ENCODE measurements around the gene TBPL1.

DNA sequence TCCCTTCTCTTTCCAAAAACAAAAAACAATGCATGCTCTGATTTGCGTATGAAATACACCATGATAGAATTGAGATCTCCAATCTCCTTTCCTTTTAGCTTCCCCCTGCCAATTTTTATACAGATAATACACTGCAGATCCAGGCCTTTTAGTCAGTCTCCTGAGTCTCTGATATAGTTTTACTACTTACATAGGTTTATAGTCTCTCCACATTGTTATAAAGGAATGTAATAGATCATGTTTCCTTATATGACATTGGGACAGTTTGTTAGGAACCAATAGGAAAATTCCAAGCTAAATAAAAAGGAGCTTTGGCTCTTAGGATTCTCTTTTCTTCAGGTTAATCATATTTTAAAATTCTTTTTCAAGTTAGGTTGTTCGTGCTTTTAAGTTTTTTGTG is 36.5 kb downstream of the TBPL1 start:
- TF ChIP-seq CTCF (IDR thresholded peaks at IDR 0.05), result no peak
- no peak for TF ChIP-seq EZH2 (IDR thresholded peaks at IDR 0.05; ENCODE audit: borderline replicate concordance, insufficient read depth, low read depth, low read length, poor library complexity, severe bottlenecking)

All from B cell (primary cell).